Erythroblast (primary cell): ENCODE measurements around the gene ZNF574.

Source experiments
- GATA1 ChIP-seq: IDR thresholded peaks from 2 replicates; pipeline ENCODE4 v1.6.1; 2011; ENCODE audit warnings: low read depth, mild to moderate bottlenecking, control low read depth, low read length, moderate library complexity
- POLR2A ChIP-seq: IDR thresholded peaks from 2 replicates; pipeline ENCODE4 v1.6.1; 2011; ENCODE audit warnings: mild to moderate bottlenecking, low read length

DNA sequence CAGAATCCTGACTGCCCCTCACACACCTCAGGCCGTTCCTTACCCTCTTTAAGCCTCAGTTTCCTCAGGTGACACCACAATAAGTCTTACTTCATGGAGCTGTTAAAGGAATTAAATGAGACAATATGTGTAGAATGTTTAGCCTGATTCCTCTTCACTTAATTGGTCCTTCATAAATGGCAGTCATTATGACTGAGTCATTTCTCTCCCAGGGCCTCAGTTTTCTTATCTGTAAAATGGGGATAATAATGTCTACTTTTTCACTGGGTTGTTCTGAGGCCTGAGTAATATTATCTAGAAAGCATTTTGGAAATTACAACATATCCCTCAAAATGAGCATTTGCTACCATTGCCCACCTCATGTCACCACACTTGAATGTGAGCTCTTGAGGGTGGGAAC is 34.7 kb downstream of the ZNF574 start:
- TF ChIP-seq POLR2A (no peak), GATA1 (no peak)
